Neural cell (in vitro differentiated cells): ENCODE measurements around the gene SLC27A4. TPM values are rescaled to one million over a fixed set of nuclear protein-coding genes. Genes with fewer than 3 reads are reported as not detected.

Experiments
- H2AFZ ChIP-seq: fragments of 200-600, 300-800 bp; sonication (generic), shearing (Covaris generic); 2 replicates; pipeline ENCODE4 v1.6.0; 2014; ENCODE audit warnings: low read depth, mild to moderate bottlenecking, antibody characterized with exemption, low read length, moderate library complexity
- H3F3A ChIP-seq: fragments of 200-600 bp; shearing (Covaris generic); 2 replicates; pipeline ENCODE4 v1.6.1; 2016; ENCODE audit warnings: mild to moderate bottlenecking, moderate library complexity, mixed read lengths, antibody characterized with exemption, low read length; ENCODE audit not compliant: insufficient read depth, poor library complexity, severe bottlenecking
- H3K27ac ChIP-seq: fragments of 200-600, 300-800 bp; sonication (generic), shearing (Covaris generic); 2 replicates; pipeline ENCODE4 v1.5.1; 2014; ENCODE audit warnings: mild to moderate bottlenecking, low read length, moderate library complexity
- H3K27me3 ChIP-seq: fragments of 300-800, 200-600 bp; sonication (generic), shearing (Covaris generic); 2 replicates; pipeline ENCODE4 v1.6.0; 2014; ENCODE audit warnings: mild to moderate bottlenecking, low read depth, low read length, moderate library complexity; ENCODE audit not compliant: insufficient read depth
- H3K36me3 ChIP-seq: fragments of 300-800, 200-600 bp; sonication (generic), shearing (Covaris generic); 2 replicates; pipeline ENCODE4 v1.5.1; 2014; ENCODE audit warnings: mild to moderate bottlenecking, antibody characterized with exemption, low read length, moderate library complexity; ENCODE audit not compliant: insufficient read depth
- H3K4me2 ChIP-seq: fragments of 300-800, 200-600 bp; sonication (generic), shearing (Covaris generic); 2 replicates; pipeline ENCODE4 v1.6.0; 2014; ENCODE audit warnings: mild to moderate bottlenecking, low read length
- H3K4me3 ChIP-seq: fragments of 300-800, 200-600 bp; sonication (generic), shearing (Covaris generic); 2 replicates; pipeline ENCODE4 v1.5.1; 2014; ENCODE audit warnings: mild to moderate bottlenecking, low read length, moderate library complexity
- H3K79me2 ChIP-seq: fragments of 200-600 bp; shearing (Covaris generic); replicated peaks from 2 replicates; pipeline ENCODE4 v1.6.0; 2014; ENCODE audit warnings: mild to moderate bottlenecking, low read length, moderate library complexity; ENCODE audit not compliant: insufficient read depth
- H3K9ac ChIP-seq: fragments of 300-800, 200-600 bp; sonication (generic), shearing (Covaris generic); 2 replicates; pipeline ENCODE4 v1.6.1; 2016; ENCODE audit warnings: mild to moderate bottlenecking, low read length, mixed read lengths
- H3K9me2 ChIP-seq: fragments of 200-600 bp; shearing (Covaris generic); 2 replicates; pipeline ENCODE4 v1.6.1; 2016; ENCODE audit warnings: mild to moderate bottlenecking, low read length, mixed read lengths; ENCODE audit not compliant: insufficient read depth
- H3K9me3 ChIP-seq: fragments of 200-600, 300-800 bp; sonication (generic), shearing (Covaris generic); 2 replicates; pipeline ENCODE4 v1.6.1; 2016; ENCODE audit warnings: mild to moderate bottlenecking, mixed run types, low read length, moderate library complexity, mixed read lengths
- H4K20me1 ChIP-seq: fragments of 200-600 bp; shearing (Covaris generic); 2 replicates; pipeline ENCODE4 v1.6.1; 2016; ENCODE audit warnings: mild to moderate bottlenecking, mixed run types; ENCODE audit not compliant: insufficient read depth
- CTCF ChIP-seq: fragments of 450-650 bp; IDR thresholded peaks from 2 replicates; pipeline ENCODE4 v1.5.1; 2014; ENCODE audit warnings: antibody characterized with exemption, mild to moderate bottlenecking, moderate library complexity; ENCODE audit not compliant: poor library complexity, severe bottlenecking
- EP300 ChIP-seq: fragments of 450-650 bp; conservative IDR thresholded peaks from 2 replicates; pipeline ENCODE4 v1.6.1; 2014; ENCODE audit warnings: antibody characterized with exemption, mild to moderate bottlenecking, moderate library complexity; ENCODE audit not compliant: poor library complexity, severe bottlenecking
- EZH2 ChIP-seq: fragments of 200-600, 300-800 bp; shearing (Covaris generic), sonication (generic); IDR thresholded peaks from 2 replicates; pipeline ENCODE4 v1.6.1; 2014; ENCODE audit warnings: antibody characterized with exemption, low read length, borderline replicate concordance, mild to moderate bottlenecking; ENCODE audit not compliant: insufficient read depth, poor library complexity, severe bottlenecking
- MXI1 ChIP-seq: fragments of 450-650 bp; conservative IDR thresholded peaks from 2 replicates; pipeline ENCODE4 v1.6.1; 2014; ENCODE audit warnings: antibody characterized with exemption, mild to moderate bottlenecking; ENCODE audit not compliant: poor library complexity, severe bottlenecking
- POLR2AphosphoS5 ChIP-seq: IDR thresholded peaks from 2 replicates; pipeline ENCODE4 v1.6.1; 2012
- RAD21 ChIP-seq: fragments of 450-650 bp; conservative IDR thresholded peaks from 2 replicates; pipeline ENCODE4 v1.6.1; 2014; ENCODE audit warnings: antibody characterized with exemption, mild to moderate bottlenecking, moderate library complexity
- REST ChIP-seq: IDR thresholded peaks from 2 replicates; pipeline ENCODE4 v1.6.1; 2012; ENCODE audit warnings: borderline replicate concordance
- SMC3 ChIP-seq: fragments of 450-650 bp; conservative IDR thresholded peaks from 2 replicates; pipeline ENCODE4 v1.6.1; 2014; ENCODE audit warnings: antibody characterized with exemption, mild to moderate bottlenecking, moderate library complexity; ENCODE audit not compliant: poor library complexity
- TAF1 ChIP-seq: IDR thresholded peaks from 2 replicates; pipeline ENCODE4 v1.6.1; 2012; ENCODE audit warnings: low read depth
- polyA plus RNA-seq: library from polyadenylated mRNA; depleted of rRNA; stranded (reverse); fragments of >200 nt; gene quantifications from 2 replicates; pipeline ENCODE4 v1.2.3, GENCODE V29; 2014

Gene SLC27A4
- polyA plus RNA-seq, 1 donor from 2014 or later = 31.6 TPM

GRCh38 chr9:128333451-128333869, 6.9 kb upstream of the SLC27A4 start:
- H3K9me2 ChIP-seq = no peaks in the 10 kb centered on the region
- H3K9me3 ChIP-seq = no peaks in the 10 kb centered on the region
- no peak overlapping the region for H3K27ac ChIP-seq
- no peaks in the 10 kb centered on the region for H3F3A ChIP-seq
- H3K9ac ChIP-seq = no peak overlapping the region
- TF ChIP-seq TAF1 (no peak), MXI1 (no peak), POLR2AphosphoS5 (no peak)
- no peaks in the 10 kb centered on the region for H3K36me3 ChIP-seq
- no peaks in the 10 kb centered on the region for H4K20me1 ChIP-seq
- H3K27me3 ChIP-seq = no peaks in the 10 kb centered on the region
- no peak overlapping the region for H3K4me3 ChIP-seq
- H3K4me2 ChIP-seq = no peak overlapping the region
- H3K79me2 ChIP-seq = no peaks in the 10 kb centered on the region
- H2AFZ ChIP-seq = no peak overlapping the region

GRCh38 chr9:128335161-128335560, 5.2 kb upstream of the SLC27A4 start:
- H3K9ac ChIP-seq = no peak overlapping the region
- no peaks in the 10 kb centered on the region for H3K9me2 ChIP-seq
- no peaks in the 10 kb centered on the region for H3K9me3 ChIP-seq
- no peak overlapping the region for H2AFZ ChIP-seq
- no peaks in the 10 kb centered on the region for H3K36me3 ChIP-seq
- TF ChIP-seq EP300 (no peak), REST (no peak), SMC3 (no peak), EZH2 (no peak)
- no peaks in the 10 kb centered on the region for H3F3A ChIP-seq
- no peak overlapping the region for H3K4me3 ChIP-seq
- no peak overlapping the region for H3K27ac ChIP-seq
- H3K79me2 ChIP-seq = no peaks in the 10 kb centered on the region
- H4K20me1 ChIP-seq = no peaks in the 10 kb centered on the region
- H3K27me3 ChIP-seq = no peaks in the 10 kb centered on the region
- H3K4me2 ChIP-seq = no peak overlapping the region

- Histone ChIP-seq H3K9me2 (no peaks in the 10 kb centered on the region), H3K36me3 (no peaks in the 10 kb centered on the region), H2AFZ (no peak overlapping the region), H3K9me3 (no peaks in the 10 kb centered on the region), H3K4me3 (no peak overlapping the region), H3K9ac (no peak overlapping the region), H3K27me3 (no peaks in the 10 kb centered on the region), H3K79me2 (no peaks in the 10 kb centered on the region), H4K20me1 (no peaks in the 10 kb centered on the region), H3K4me2 (no peak overlapping the region), H3K27ac (no peak overlapping the region), H3F3A (no peaks in the 10 kb centered on the region)
- TF ChIP-seq EP300 (no peak), SMC3 (no peak), CTCF (no peak), POLR2AphosphoS5 (no peak), EZH2 (no peak), RAD21 (no peak), MXI1 (no peak), REST (no peak), TAF1 (no peak)
Measured at GRCh38 chr9:128335914-128336313, 4.4 kb upstream of the SLC27A4 start.
